Activated naive CD8-positive, alpha-beta T cell treated with anti-CD3 and anti-CD28 coated beads, Interleukin-2, amount 10 ng/mL, durations not matched to agents 7 days and 5 days (primary cell): ENCODE results near the gene GOLGA8Q. TPM values are rescaled to one million over a fixed set of nuclear protein-coding genes. Genes with fewer than 3 reads are reported as not detected.
A peak's percentile ranks its signal among the peaks of the same experiment; 100 is the strongest.
"Not testable (repeated sequence)": the region's sequence is repeated elsewhere in the genome, so short reads cannot be mapped to it uniquely, and the experiment has no call there.

Experiments
- ATAC-seq: fragments of 150-1000 bp; cut with Tn5 transposase; one replicate; pipeline ENCODE4 v1.10.0; 2021; ENCODE audit warnings: low read depth, moderate library complexity
- POLR2A ChIA-PET: fragments of 350-600 bp; sonication (Branson Sonifier 250); formaldehyde crosslinking; loops from one replicate; lab custom pipeline; 2021; ENCODE audit warnings: antibody characterized with exemption; lab: Charles Lee
- DNase-seq: peaks from one replicate; pipeline ENCODE4 v3.0.0; 2021
- H3K27ac Mint-ChIP-seq: one replicate; pipeline ENCODE4 v1.8.0; 2022; ENCODE audit warnings: mild to moderate bottlenecking, mixed read lengths
- H3K27me3 Mint-ChIP-seq: one replicate; pipeline ENCODE4 v1.8.0; 2022; ENCODE audit warnings: mild to moderate bottlenecking, moderate library complexity, mixed read lengths
- H3K36me3 Mint-ChIP-seq: one replicate; pipeline ENCODE4 v1.8.0; 2021; ENCODE audit warnings: mild to moderate bottlenecking, mixed read lengths
- H3K4me1 Mint-ChIP-seq: one replicate; pipeline ENCODE4 v1.8.0; 2021; ENCODE audit warnings: mixed read lengths
- H3K4me3 Mint-ChIP-seq: one replicate; pipeline ENCODE4 v1.8.0; 2022; ENCODE audit warnings: mild to moderate bottlenecking, moderate library complexity, mixed read lengths
- H3K9me3 Mint-ChIP-seq: one replicate; pipeline ENCODE4 v1.8.0; 2021; ENCODE audit warnings: mixed read lengths
- total RNA-seq, 2 experiments: library from RNA; stranded (reverse); gene quantifications; one replicate each; pipeline ENCODE4 v1.2.3, GENCODE V29; 2021

Gene GOLGA8Q, protein sequence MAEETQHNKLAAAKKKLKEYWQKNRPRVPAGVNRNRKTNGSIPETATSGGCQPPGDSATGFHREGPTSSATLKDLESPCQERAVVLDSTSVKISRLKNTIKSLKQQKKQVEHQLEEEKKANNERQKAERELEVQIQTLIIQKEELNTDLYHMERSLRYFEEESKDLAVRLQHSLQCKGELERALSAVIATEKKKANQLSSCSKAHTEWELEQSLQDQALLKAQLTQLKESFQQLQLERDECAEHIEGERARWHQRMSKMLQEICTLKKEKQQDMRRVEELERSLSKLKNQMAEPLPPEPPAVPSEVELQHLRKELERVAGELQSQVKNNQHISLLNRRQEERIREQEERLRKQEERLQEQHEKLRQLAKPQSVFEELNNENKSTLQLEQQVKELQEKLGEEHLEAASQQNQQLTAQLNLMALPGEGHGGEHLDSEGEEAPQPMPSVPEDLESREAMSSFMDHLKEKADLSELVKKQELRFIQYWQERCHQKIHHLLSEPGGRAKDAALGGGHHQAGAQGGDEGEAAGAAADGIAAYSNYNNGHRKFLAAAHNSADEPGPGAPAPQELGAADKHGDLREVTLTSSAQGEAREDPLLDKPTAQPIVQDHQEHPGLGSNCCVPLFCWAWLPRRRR
- 10 to 100 TPM; 13.1 to 16.0 TPM for total RNA-seq

DNA sequence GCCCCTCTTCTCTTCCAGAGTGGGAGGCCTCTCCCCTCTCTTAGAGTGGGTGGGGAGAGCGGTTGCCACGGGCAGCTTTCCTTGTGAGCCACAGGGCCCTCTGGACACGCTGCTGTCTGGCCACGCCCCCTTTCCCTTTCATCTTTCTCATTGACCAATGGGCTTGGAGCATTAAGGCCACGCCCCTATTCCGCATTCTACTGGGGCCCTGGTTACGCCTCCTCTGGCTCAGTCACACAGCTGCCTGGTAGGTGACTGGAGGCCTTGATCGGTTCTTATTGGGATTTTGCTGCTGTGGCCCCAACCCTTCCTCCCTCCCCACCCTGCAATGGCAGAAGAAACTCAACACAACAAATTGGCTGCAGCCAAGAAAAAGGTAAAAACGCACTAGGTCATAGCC lies at the start of gene GOLGA8Q:
Gene GOLGA8Q, plus strand, starts transcription at position 301 of the 400 bp plus-strand sequence. Its CDS starts 28 bp downstream, at position 329.
- ATAC-seq, H3K27me3 Mint-ChIP-seq, H3K9me3 Mint-ChIP-seq, H3K4me1 Mint-ChIP-seq, H3K4me3 Mint-ChIP-seq, H3K36me3 Mint-ChIP-seq, DNase-seq, POLR2A ChIA-PET, H3K27ac Mint-ChIP-seq: not testable (repeated sequence)

DNA sequence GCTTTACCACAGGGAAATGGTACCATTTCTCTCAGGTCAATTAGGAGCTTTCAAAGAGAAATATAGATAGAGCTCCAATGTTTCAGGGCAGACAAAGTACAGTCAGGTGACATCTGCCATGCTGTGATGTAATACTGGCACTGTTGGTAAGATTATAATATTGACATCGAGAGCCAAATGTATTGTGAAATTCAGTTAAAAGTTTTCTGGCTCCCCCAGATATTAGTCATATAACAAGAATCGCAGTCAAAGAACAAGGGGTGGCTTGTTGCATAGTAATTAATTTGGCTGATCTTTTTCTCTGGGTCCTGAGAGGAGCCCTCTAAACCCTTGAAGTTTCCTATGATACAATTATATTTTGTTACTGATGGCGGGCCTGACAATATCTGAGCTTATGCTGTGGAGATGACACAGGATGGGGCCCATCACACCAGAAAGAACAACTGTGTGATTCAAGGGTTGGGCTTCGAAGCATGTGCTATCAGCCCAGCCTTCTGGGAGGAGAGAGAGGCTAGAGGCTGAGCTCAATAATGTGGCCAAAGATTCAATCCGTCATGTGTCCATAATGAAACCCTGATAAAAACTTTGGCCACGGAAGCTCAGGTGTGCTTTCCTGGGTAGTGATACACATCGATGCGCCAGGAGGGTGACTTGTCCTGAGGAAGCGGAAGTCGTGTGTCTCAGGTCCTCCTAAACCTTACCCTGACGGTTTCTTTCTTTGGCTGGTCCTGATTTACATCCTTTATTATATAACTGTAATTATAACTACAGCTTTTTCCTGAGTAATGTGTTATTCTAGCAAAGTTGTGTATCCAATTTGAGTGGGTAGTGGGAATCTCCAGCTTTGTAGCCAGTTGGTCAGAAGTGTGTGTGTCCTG lies 48.7 kb upstream of the GOLGA8Q start:
- POLR2A ChIA-PET, H3K4me1 Mint-ChIP-seq, H3K27ac Mint-ChIP-seq, H3K9me3 Mint-ChIP-seq, DNase-seq, H3K4me3 Mint-ChIP-seq, H3K36me3 Mint-ChIP-seq, ATAC-seq, H3K27me3 Mint-ChIP-seq: not testable (repeated sequence)

DNA sequence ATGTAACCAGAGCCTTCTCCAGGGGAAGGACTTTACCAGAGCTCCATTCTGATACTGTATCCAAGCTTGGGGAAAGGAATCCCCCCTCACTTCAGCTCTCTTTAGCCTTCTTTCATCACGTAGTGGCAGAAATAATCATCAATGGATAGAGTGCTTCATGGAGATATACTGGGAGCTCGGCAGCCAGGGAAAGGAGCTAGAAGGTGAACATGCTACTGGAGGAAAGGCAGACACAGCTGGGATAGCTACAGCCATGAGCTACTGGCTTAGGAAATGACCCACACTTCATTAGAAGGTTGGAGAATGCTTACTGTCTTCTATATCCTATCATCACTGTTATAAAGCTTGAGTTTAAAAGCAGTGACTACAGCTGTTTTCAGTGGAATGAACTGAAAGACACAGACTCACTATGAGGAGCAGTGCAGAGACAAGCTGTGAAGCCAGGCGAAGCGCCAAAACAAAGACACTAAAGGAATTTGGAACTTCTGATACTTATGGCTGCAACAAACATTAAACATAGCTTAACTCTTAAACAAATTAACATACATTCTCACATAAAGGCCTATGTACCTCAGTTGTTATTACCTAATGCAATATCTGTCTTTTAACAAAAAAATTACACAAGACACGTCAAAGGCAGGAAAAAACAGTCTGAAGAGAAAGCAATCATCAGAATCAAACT lies 47.5 kb upstream of the GOLGA8Q start:
- H3K27me3 Mint-ChIP-seq, H3K4me1 Mint-ChIP-seq, POLR2A ChIA-PET, DNase-seq, H3K9me3 Mint-ChIP-seq, H3K36me3 Mint-ChIP-seq, H3K27ac Mint-ChIP-seq, H3K4me3 Mint-ChIP-seq, ATAC-seq: not testable (repeated sequence)

DNA sequence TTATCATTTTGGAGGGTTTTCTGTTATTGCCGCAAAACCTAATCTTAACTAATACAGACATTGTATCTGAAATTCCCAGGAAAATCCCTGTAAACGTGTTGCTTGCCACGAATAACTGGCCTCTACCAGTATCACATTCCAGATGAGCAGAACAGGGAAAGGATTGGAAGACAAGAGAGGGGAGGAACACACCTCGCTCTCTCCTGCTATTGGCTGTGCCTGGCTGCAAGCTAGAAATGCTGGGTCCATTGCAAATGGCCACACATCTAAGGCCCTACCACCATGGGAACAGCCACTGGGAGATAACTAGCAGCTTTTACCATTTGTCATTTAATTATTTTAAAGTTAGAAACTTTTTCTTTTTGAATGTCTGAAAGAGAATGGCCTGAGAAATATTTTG lies 37.3 kb upstream of the GOLGA8Q start:
- H3K4me3 Mint-ChIP-seq, H3K9me3 Mint-ChIP-seq, H3K27ac Mint-ChIP-seq, H3K4me1 Mint-ChIP-seq, POLR2A ChIA-PET, H3K27me3 Mint-ChIP-seq, ATAC-seq, H3K36me3 Mint-ChIP-seq, DNase-seq: not testable (repeated sequence)

GRCh38 chr15:30523453-30524243 lies 28.2 kb upstream of the GOLGA8Q start:
- ATAC-seq, H3K36me3 Mint-ChIP-seq, H3K4me3 Mint-ChIP-seq, POLR2A ChIA-PET, H3K27ac Mint-ChIP-seq, H3K4me1 Mint-ChIP-seq, H3K27me3 Mint-ChIP-seq, H3K9me3 Mint-ChIP-seq, DNase-seq: not testable (repeated sequence)

- H3K27ac Mint-ChIP-seq, H3K36me3 Mint-ChIP-seq, DNase-seq, H3K4me3 Mint-ChIP-seq, H3K9me3 Mint-ChIP-seq, H3K4me1 Mint-ChIP-seq, POLR2A ChIA-PET, ATAC-seq, H3K27me3 Mint-ChIP-seq: not testable (repeated sequence)
Observed at GRCh38 chr15:30525912-30526311, 25.9 kb upstream of the GOLGA8Q start.

GRCh38 chr15:30529049-30529448 lies 22.8 kb upstream of the GOLGA8Q start:
- H3K27me3 Mint-ChIP-seq, H3K36me3 Mint-ChIP-seq, POLR2A ChIA-PET, DNase-seq, H3K4me1 Mint-ChIP-seq, ATAC-seq, H3K27ac Mint-ChIP-seq, H3K4me3 Mint-ChIP-seq, H3K9me3 Mint-ChIP-seq: not testable (repeated sequence)

GRCh38 chr15:30566949-30567348 lies 15.1 kb downstream of the GOLGA8Q start:
- H3K27ac Mint-ChIP-seq, DNase-seq, H3K36me3 Mint-ChIP-seq, H3K4me3 Mint-ChIP-seq, POLR2A ChIA-PET, H3K4me1 Mint-ChIP-seq, H3K27me3 Mint-ChIP-seq, H3K9me3 Mint-ChIP-seq: not testable (repeated sequence)
- peak; percentile 88 for ATAC-seq

GRCh38 chr15:30573012-30573491 lies 21.2 kb downstream of the GOLGA8Q start:
- ATAC-seq: peak; percentile 78
- POLR2A ChIA-PET, H3K4me1 Mint-ChIP-seq: not testable (repeated sequence)

GRCh38 chr15:30579394-30579970 lies 27.6 kb downstream of the GOLGA8Q start:
- not testable (repeated sequence) for ATAC-seq, H3K4me1 Mint-ChIP-seq

More at GRCh38 chr15:30573012-30573491, 21.2 kb downstream of the GOLGA8Q start:
- H3K27ac Mint-ChIP-seq, H3K27me3 Mint-ChIP-seq, DNase-seq, H3K4me3 Mint-ChIP-seq, H3K9me3 Mint-ChIP-seq, H3K36me3 Mint-ChIP-seq: not testable (repeated sequence)

GRCh38 chr15:30580716-30581115 lies 28.9 kb downstream of the GOLGA8Q start:
- POLR2A ChIA-PET, H3K27me3 Mint-ChIP-seq, H3K36me3 Mint-ChIP-seq, DNase-seq, H3K9me3 Mint-ChIP-seq, H3K4me1 Mint-ChIP-seq, ATAC-seq, H3K27ac Mint-ChIP-seq, H3K4me3 Mint-ChIP-seq: not testable (repeated sequence)

More at GRCh38 chr15:30579394-30579970, 27.6 kb downstream of the GOLGA8Q start:
- DNase-seq, H3K27me3 Mint-ChIP-seq, H3K9me3 Mint-ChIP-seq, H3K36me3 Mint-ChIP-seq, POLR2A ChIA-PET, H3K27ac Mint-ChIP-seq, H3K4me3 Mint-ChIP-seq: not testable (repeated sequence)

GRCh38 chr15:30598953-30599352 lies 47.1 kb downstream of the GOLGA8Q start:
- POLR2A ChIA-PET, ATAC-seq, H3K27me3 Mint-ChIP-seq, H3K36me3 Mint-ChIP-seq, DNase-seq, H3K4me1 Mint-ChIP-seq, H3K27ac Mint-ChIP-seq, H3K4me3 Mint-ChIP-seq, H3K9me3 Mint-ChIP-seq: not testable (repeated sequence)
